ENCODE measurements around the gene RAB25.

Gene RAB25

GRCh38 chr1:156108057-156108456 lies 47.1 kb downstream of the RAB25 start:
- no peak for TF ChIP-seq CTCF (conservative IDR thresholded peaks at IDR 0.05; ENCODE audit: low read depth, low read length)
- H3K79me2 ChIP-seq (ENCODE audit: insufficient read depth, low read depth): no peaks in the 10 kb centered on the region
- no peak overlapping the region for H3K4me2 ChIP-seq
- H3K36me3 ChIP-seq (ENCODE audit: insufficient read depth): no peaks in the 10 kb centered on the region
- no peak overlapping the region for H2AFZ ChIP-seq (ENCODE audit: low read depth)
- peaks cover 53% of the 10 kb centered on the region for H3K4me1 ChIP-seq (ENCODE audit: low read depth, poor library complexity, severe bottlenecking)
- H3K27ac ChIP-seq: no peak overlapping the region; the same call in 1 of the 2 replicates
- H3K27me3 ChIP-seq (ENCODE audit: insufficient read depth, low read depth): no peaks in the 10 kb centered on the region
- no peak overlapping the region for H3K9ac ChIP-seq
- no peaks in the 10 kb centered on the region for H4K20me1 ChIP-seq (ENCODE audit: insufficient read depth)
- H3K4me3 ChIP-seq (IDR thresholded peaks at IDR 0.05; ENCODE audit: insufficient read depth, low read depth, low read length): no peak overlapping the region

GRCh38 chr1:156108664-156109241 lies 47.8 kb downstream of the RAB25 start:
- Histone ChIP-seq H4K20me1 (ENCODE audit: insufficient read depth) (no peaks in the 10 kb centered on the region), H3K27me3 (ENCODE audit: insufficient read depth, low read depth) (no peaks in the 10 kb centered on the region), H3K9ac (no peak overlapping the region), H3K4me3 (IDR thresholded peaks at IDR 0.05; ENCODE audit: insufficient read depth, low read depth, low read length) (no peak overlapping the region), H3K27ac (no peak overlapping the region; the same call in 1 of the 2 replicates), H3K4me1 (ENCODE audit: low read depth, poor library complexity, severe bottlenecking) (peaks cover 54% of the 10 kb centered on the region), H3K36me3 (ENCODE audit: insufficient read depth) (no peaks in the 10 kb centered on the region), H2AFZ (ENCODE audit: low read depth) (no peak overlapping the region), H3K79me2 (ENCODE audit: insufficient read depth, low read depth) (no peaks in the 10 kb centered on the region), H3K4me2 (no peak overlapping the region)
- no peak for TF ChIP-seq CTCF (conservative IDR thresholded peaks at IDR 0.05; ENCODE audit: low read depth, low read length)

- no peak overlapping the region for H3K27ac ChIP-seq
- H2AFZ ChIP-seq (ENCODE audit: low read depth): no peak overlapping the region
- no peaks in the 10 kb centered on the region for H4K20me1 ChIP-seq (ENCODE audit: insufficient read depth)
- H3K4me2 ChIP-seq: no peak overlapping the region
- no peak overlapping the region for H3K4me3 ChIP-seq (IDR thresholded peaks at IDR 0.05; ENCODE audit: insufficient read depth, low read depth, low read length)
- H3K4me1 ChIP-seq (ENCODE audit: low read depth, poor library complexity, severe bottlenecking): peaks cover 46% of the 10 kb centered on the region
- no peak overlapping the region for H3K9ac ChIP-seq
- no peaks in the 10 kb centered on the region for H3K36me3 ChIP-seq (ENCODE audit: insufficient read depth)
- TF ChIP-seq CTCF (conservative IDR thresholded peaks at IDR 0.05; ENCODE audit: low read depth, low read length): no peak
- peaks cover 7% of the 10 kb centered on the region for H3K79me2 ChIP-seq (ENCODE audit: insufficient read depth, low read depth)
- H3K27me3 ChIP-seq (ENCODE audit: insufficient read depth, low read depth): no peaks in the 10 kb centered on the region
These were observed 49.3 kb downstream of the RAB25 start for GRCh38 chr1:156110252-156110651.

GRCh38 chr1:156111355-156111962 lies 50.5 kb downstream of the RAB25 start:
- Histone ChIP-seq H3K27me3 (ENCODE audit: insufficient read depth, low read depth) (no peaks in the 10 kb centered on the region), H3K4me1 (ENCODE audit: low read depth, poor library complexity, severe bottlenecking) (peaks cover 38% of the 10 kb centered on the region), H3K4me2 (no peak overlapping the region), H3K9ac (no peak overlapping the region), H2AFZ (ENCODE audit: low read depth) (no peak overlapping the region), H3K27ac (no peak overlapping the region), H3K36me3 (ENCODE audit: insufficient read depth) (no peaks in the 10 kb centered on the region), H3K79me2 (ENCODE audit: insufficient read depth, low read depth) (peaks cover 19% of the 10 kb centered on the region), H4K20me1 (ENCODE audit: insufficient read depth) (no peaks in the 10 kb centered on the region), H3K4me3 (IDR thresholded peaks at IDR 0.05; ENCODE audit: insufficient read depth, low read depth, low read length) (no peak overlapping the region)
- TF ChIP-seq CTCF (conservative IDR thresholded peaks at IDR 0.05; ENCODE audit: low read depth, low read length): no peak
